Ishikawa (cell line): ENCODE results near the gene TMCO5A.

ENCODE experiments used
- CEBPB ChIP-seq: IDR thresholded peaks from 2 replicates; pipeline ENCODE4 v1.6.1; 2012
- CREB1 ChIP-seq: IDR thresholded peaks from 2 replicates; pipeline ENCODE4 v1.6.1; 2012; ENCODE audit warnings: low read depth
- EGR1 ChIP-seq: IDR thresholded peaks from 2 replicates; pipeline ENCODE4 v1.6.1; 2012
- EP300 ChIP-seq: IDR thresholded peaks from 2 replicates; pipeline ENCODE4 v1.6.1; 2012; ENCODE audit warnings: borderline replicate concordance
- FOXM1 ChIP-seq: IDR thresholded peaks from 2 replicates; pipeline ENCODE4 v1.6.1; 2012; ENCODE audit warnings: low read depth, borderline replicate concordance
- MAX ChIP-seq: IDR thresholded peaks from 2 replicates; pipeline ENCODE4 v1.6.1; 2012
- NFIC ChIP-seq: IDR thresholded peaks from 2 replicates; pipeline ENCODE4 v1.6.1; 2012
- RAD21 ChIP-seq: IDR thresholded peaks from 2 replicates; pipeline ENCODE4 v1.6.1; 2012; ENCODE audit warnings: low read depth
- REST ChIP-seq: IDR thresholded peaks from 2 replicates; pipeline ENCODE4 v1.6.1; 2012; ENCODE audit warnings: low read depth, mild to moderate bottlenecking
- TAF1 ChIP-seq: IDR thresholded peaks from 2 replicates; pipeline ENCODE4 v1.6.1; 2012; ENCODE audit warnings: low read depth, mild to moderate bottlenecking
- TCF12 ChIP-seq: IDR thresholded peaks from 2 replicates; pipeline ENCODE4 v1.6.1; 2012; ENCODE audit warnings: low read depth
- TEAD4 ChIP-seq: IDR thresholded peaks from 2 replicates; pipeline ENCODE4 v1.6.1; 2012
- USF1 ChIP-seq: IDR thresholded peaks from 2 replicates; pipeline ENCODE4 v1.6.1; 2012
- YY1 ChIP-seq: IDR thresholded peaks from 2 replicates; pipeline ENCODE4 v1.6.1; 2012; ENCODE audit warnings: low read depth
- ZBTB7A ChIP-seq: IDR thresholded peaks from 2 replicates; pipeline ENCODE4 v1.6.1; 2012; ENCODE audit warnings: low read depth

TMCO5A gene

GRCh38 chr15:37891766-37892368 lies 42.6 kb upstream of the TMCO5A start:
- TF ChIP-seq TEAD4 (no peak), CEBPB (no peak), NFIC (no peak), EGR1 (no peak), RAD21 (peak; percentile 59), ZBTB7A (no peak), EP300 (no peak), REST (no peak)

GRCh38 chr15:37893309-37893708 lies 41.1 kb upstream of the TMCO5A start:
- TF ChIP-seq FOXM1: no peak

GRCh38 chr15:37898362-37898761 lies 36.1 kb upstream of the TMCO5A start:
- TF ChIP-seq TEAD4 (no peak), MAX (no peak), EGR1 (no peak), EP300 (no peak), CREB1 (no peak), ZBTB7A (no peak)

GRCh38 chr15:37900326-37901221 lies 33.9 kb upstream of the TMCO5A start:
- TF ChIP-seq TEAD4 (no peak), RAD21 (no peak), REST (no peak), EGR1 (no peak), YY1 (no peak), NFIC (no peak), EP300 (no peak), USF1 (no peak), MAX (no peak), TCF12 (no peak)

GRCh38 chr15:37902126-37902525 lies 32.3 kb upstream of the TMCO5A start:
- TF ChIP-seq REST: no peak
- no peak for TF ChIP-seq EP300
- no peak for TF ChIP-seq RAD21
- no peak for TF ChIP-seq TCF12
- TF ChIP-seq TEAD4: no peak
- no peak for TF ChIP-seq ZBTB7A
- no peak for TF ChIP-seq CREB1
- TF ChIP-seq FOXM1: no peak
- no peak for TF ChIP-seq TAF1
- TF ChIP-seq CEBPB: no peak
- TF ChIP-seq NFIC: no peak
- no peak for TF ChIP-seq MAX
- no peak for TF ChIP-seq YY1
